Measurements from ENCODE around the gene ZNF783.
A peak's percentile ranks its signal among the peaks of the same experiment; 100 is the strongest.
"Not testable (repeated sequence)": the region's sequence is repeated elsewhere in the genome, so short reads cannot be mapped to it uniquely, and the experiment has no call there.

ZNF783 gene

GRCh38 chr7:149248777-149249176 is 13.2 kb upstream of the ZNF783 start:
- Histone ChIP-seq H2AFZ (ENCODE audit: insufficient read depth, low read length, poor library complexity) (no peak overlapping the region), H3K18ac (ENCODE audit: low read length) (no peak overlapping the region), H3K4me2 (ENCODE audit: low read length) (no peak overlapping the region), H3K4ac (ENCODE audit: low read depth, low read length) (no peak overlapping the region), H3K9me3 (ENCODE audit: insufficient read depth, low read depth, low read length) (no peaks in the 10 kb centered on the region), H3K79me2 (ENCODE audit: control insufficient read depth, insufficient read depth, low read length, poor library complexity) (peaks cover 3% of the 10 kb centered on the region), H3K4me1 (ENCODE audit: control insufficient read depth in 1 of 2, insufficient read depth in 2 of 2, low read length in 2 of 2) (peaks cover 0 to 1% of the 10 kb centered on the region in 2 experiments), H3K4me3 (ENCODE audit: low read depth, low read length) (no peak overlapping the region), H3K9ac (ENCODE audit: low read length) (no peak overlapping the region), H4K91ac (ENCODE audit: low read depth, low read length) (no peak overlapping the region), H3K79me1 (ENCODE audit: low read length) (no peaks in the 10 kb centered on the region), H2AK5ac (ENCODE audit: low read length) (no peak overlapping the region), H4K8ac (ENCODE audit: low read depth, low read length) (no peak overlapping the region), H2BK12ac (ENCODE audit: low read length) (no peak overlapping the region), H3K23ac (ENCODE audit: low read length) (no peak overlapping the region), H4K12ac (ENCODE audit: low read depth, low read length) (no peak overlapping the region), H3K27me3 (ENCODE audit: insufficient read depth, low read length) (no peaks in the 10 kb centered on the region), H3K36me3 (ENCODE audit: control insufficient read depth in 1 of 2, insufficient read depth in 2 of 2, low read length in 2 of 2) (peaks cover 23% of the 10 kb centered on the region in 2 experiments), H3K27ac (ENCODE audit: low read depth, low read length) (no peak overlapping the region), H2BK5ac (ENCODE audit: low read depth, low read length, poor library complexity) (no peak overlapping the region), H2BK120ac (ENCODE audit: insufficient read depth, low read length, poor library complexity) (no peak overlapping the region), H3K14ac (ENCODE audit: low read length) (no peak overlapping the region)
- no peak for DNase-seq
- WGBS (ENCODE audit: extremely low coverage, insufficient coverage, insufficient read length): no CpG with 5 or more reads among the region's 3 CpGs

GRCh38 chr7:149250151-149250550 is 11.8 kb upstream of the ZNF783 start:
- H3K79me1 ChIP-seq (ENCODE audit: low read length); H3K4me2 ChIP-seq (ENCODE audit: low read length); H3K27ac ChIP-seq (ENCODE audit: low read depth, low read length); DNase-seq; H2AK5ac ChIP-seq (ENCODE audit: low read length); H2BK120ac ChIP-seq (ENCODE audit: insufficient read depth, low read length, poor library complexity); H3K4me3 ChIP-seq (ENCODE audit: low read depth, low read length); H4K12ac ChIP-seq (ENCODE audit: low read depth, low read length); H3K4me1 ChIP-seq (ENCODE audit: control insufficient read depth in 1 of 2, insufficient read depth in 2 of 2, low read length in 2 of 2); H3K27me3 ChIP-seq (ENCODE audit: insufficient read depth, low read length); H3K9me3 ChIP-seq (ENCODE audit: insufficient read depth, low read depth, low read length); H3K23ac ChIP-seq (ENCODE audit: low read length); H3K14ac ChIP-seq (ENCODE audit: low read length); H3K79me2 ChIP-seq (ENCODE audit: control insufficient read depth, insufficient read depth, low read length, poor library complexity); H2BK5ac ChIP-seq (ENCODE audit: low read depth, low read length, poor library complexity); H2AFZ ChIP-seq (ENCODE audit: insufficient read depth, low read length, poor library complexity); H2BK12ac ChIP-seq (ENCODE audit: low read length); H4K8ac ChIP-seq (ENCODE audit: low read depth, low read length); H4K91ac ChIP-seq (ENCODE audit: low read depth, low read length); H3K9ac ChIP-seq (ENCODE audit: low read length); H3K18ac ChIP-seq (ENCODE audit: low read length); H3K4ac ChIP-seq (ENCODE audit: low read depth, low read length): not testable (repeated sequence)
- whole genome bisulfite sequencing (ENCODE audit: extremely low coverage, insufficient coverage, insufficient read length): no CpG with 5 or more reads among the region's 18 CpGs
- peaks cover 35% of the 10 kb centered on the region in 2 experiments for H3K36me3 ChIP-seq (ENCODE audit: control insufficient read depth in 1 of 2, insufficient read depth in 2 of 2, low read length in 2 of 2)

DNA sequence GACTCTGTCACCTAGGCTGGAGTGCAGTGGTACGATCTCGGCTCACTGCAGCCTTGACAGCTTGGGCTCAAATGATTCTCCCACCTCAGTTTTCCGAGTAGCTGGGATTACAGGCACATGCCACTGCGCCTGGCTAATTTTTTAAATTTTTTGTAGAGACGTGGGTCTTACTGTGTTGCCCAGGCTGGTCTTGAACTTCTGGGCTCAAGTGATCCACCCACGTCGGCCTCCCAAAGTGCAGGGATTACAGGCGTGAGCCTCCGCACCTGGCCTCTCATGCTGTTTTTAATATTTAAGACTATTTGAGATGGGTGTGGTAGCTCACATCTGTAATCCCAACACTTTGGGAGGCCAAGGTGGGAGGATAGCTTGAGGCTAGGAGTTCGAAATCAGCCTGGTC is 10.5 kb upstream of the ZNF783 start:
- not testable (repeated sequence) for H3K4ac ChIP-seq (ENCODE audit: low read depth, low read length); H3K4me2 ChIP-seq (ENCODE audit: low read length); H2BK120ac ChIP-seq (ENCODE audit: insufficient read depth, low read length, poor library complexity); H2BK5ac ChIP-seq (ENCODE audit: low read depth, low read length, poor library complexity); DNase-seq; H3K79me1 ChIP-seq (ENCODE audit: low read length); H3K79me2 ChIP-seq (ENCODE audit: control insufficient read depth, insufficient read depth, low read length, poor library complexity); H3K27me3 ChIP-seq (ENCODE audit: insufficient read depth, low read length); H3K27ac ChIP-seq (ENCODE audit: low read depth, low read length); H3K18ac ChIP-seq (ENCODE audit: low read length); H2AK5ac ChIP-seq (ENCODE audit: low read length); H3K4me3 ChIP-seq (ENCODE audit: low read depth, low read length); H3K9ac ChIP-seq (ENCODE audit: low read length); H4K91ac ChIP-seq (ENCODE audit: low read depth, low read length); H4K12ac ChIP-seq (ENCODE audit: low read depth, low read length); H2BK12ac ChIP-seq (ENCODE audit: low read length); H4K8ac ChIP-seq (ENCODE audit: low read depth, low read length); H3K14ac ChIP-seq (ENCODE audit: low read length); H3K4me1 ChIP-seq (ENCODE audit: control insufficient read depth in 1 of 2, insufficient read depth in 2 of 2, low read length in 2 of 2); H3K9me3 ChIP-seq (ENCODE audit: insufficient read depth, low read depth, low read length); H3K23ac ChIP-seq (ENCODE audit: low read length); H2AFZ ChIP-seq (ENCODE audit: insufficient read depth, low read length, poor library complexity)
- WGBS (ENCODE audit: extremely low coverage, insufficient coverage, insufficient read length): no CpG with 5 or more reads among the region's 10 CpGs
- peaks cover 36 to 45% of the 10 kb centered on the region in 2 experiments for H3K36me3 ChIP-seq (ENCODE audit: control insufficient read depth in 1 of 2, insufficient read depth in 2 of 2, low read length in 2 of 2)

DNA sequence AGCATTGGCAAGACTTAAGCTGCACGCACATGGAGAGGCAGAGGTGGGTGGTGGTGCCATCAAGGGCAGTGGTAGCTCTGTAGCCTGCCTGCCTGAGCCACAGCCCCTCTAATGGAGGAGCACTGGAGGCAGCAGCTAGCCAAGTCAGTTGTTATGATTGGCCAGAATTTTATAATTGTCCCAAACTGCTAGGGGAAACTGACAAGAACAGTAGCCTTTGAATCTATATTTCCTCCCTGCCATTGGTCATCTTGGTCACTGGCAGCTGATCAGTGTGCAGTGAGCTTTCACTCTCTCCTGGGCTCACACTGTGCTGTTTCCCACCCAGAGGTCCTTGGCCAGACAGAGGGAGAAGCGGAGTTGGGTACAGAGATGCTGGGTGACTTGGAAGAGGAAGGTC is 9.6 kb upstream of the ZNF783 start:
- H3K4me1 ChIP-seq (ENCODE audit: control insufficient read depth in 1 of 2, insufficient read depth in 2 of 2, low read length in 2 of 2): peaks cover 0 to 3% of the 10 kb centered on the region in 2 experiments
- H2AFZ ChIP-seq (ENCODE audit: insufficient read depth, low read length, poor library complexity): no peak overlapping the region
- no peak overlapping the region for H2BK12ac ChIP-seq (ENCODE audit: low read length)
- no peak overlapping the region for H4K8ac ChIP-seq (ENCODE audit: low read depth, low read length)
- peaks cover 3% of the 10 kb centered on the region for H3K79me2 ChIP-seq (ENCODE audit: control insufficient read depth, insufficient read depth, low read length, poor library complexity)
- H2BK5ac ChIP-seq (ENCODE audit: low read depth, low read length, poor library complexity): no peak overlapping the region
- no peaks in the 10 kb centered on the region for H3K79me1 ChIP-seq (ENCODE audit: low read length)
- H3K14ac ChIP-seq (ENCODE audit: low read length): no peak overlapping the region
- H3K9me3 ChIP-seq (ENCODE audit: insufficient read depth, low read depth, low read length): no peaks in the 10 kb centered on the region
- H3K18ac ChIP-seq (ENCODE audit: low read length): no peak overlapping the region
- no peak overlapping the region for H4K12ac ChIP-seq (ENCODE audit: low read depth, low read length)
- no peak overlapping the region for H2BK120ac ChIP-seq (ENCODE audit: insufficient read depth, low read length, poor library complexity)
- H3K36me3 ChIP-seq (ENCODE audit: control insufficient read depth in 1 of 2, insufficient read depth in 2 of 2, low read length in 2 of 2): peaks cover 36 to 45% of the 10 kb centered on the region in 2 experiments
- H3K27ac ChIP-seq (ENCODE audit: low read depth, low read length): no peak overlapping the region
- no peak overlapping the region for H2AK5ac ChIP-seq (ENCODE audit: low read length)
- H3K27me3 ChIP-seq (ENCODE audit: insufficient read depth, low read length): no peaks in the 10 kb centered on the region
- WGBS (ENCODE audit: extremely low coverage, insufficient coverage, insufficient read length): no CpG with 5 or more reads among the region's 2 CpGs
- H3K4me3 ChIP-seq (ENCODE audit: low read depth, low read length): no peak overlapping the region
- H3K23ac ChIP-seq (ENCODE audit: low read length): no peak overlapping the region
- H4K91ac ChIP-seq (ENCODE audit: low read depth, low read length): no peak overlapping the region
- H3K4me2 ChIP-seq (ENCODE audit: low read length): no peak overlapping the region
- peak overlapping the region; percentile 11 for H3K9ac ChIP-seq (ENCODE audit: low read length)
- H3K4ac ChIP-seq (ENCODE audit: low read depth, low read length): no peak overlapping the region
- DNase-seq: no peak

Data from trophoblast cell (in vitro differentiated cells and primary cell).